OCI-LY1 (cell line): ENCODE results near the gene CEP83.

Experiments
- H2AFZ ChIP-seq: fragments of 200-600 bp; sonication (generic), shearing (Covaris generic); 2 replicates; pipeline ENCODE4 v1.6.0; 2014; ENCODE audit warnings: antibody characterized with exemption, mild to moderate bottlenecking, low read length
- H3F3A ChIP-seq: fragments of 200-600 bp; sonication (generic), shearing (Covaris generic); 2 replicates; pipeline ENCODE4 v1.6.0; 2014; ENCODE audit warnings: mild to moderate bottlenecking, antibody characterized with exemption, low read length, moderate library complexity; ENCODE audit not compliant: insufficient read depth
- H3K27ac ChIP-seq: fragments of 200-600 bp; sonication (generic); 2 replicates; pipeline ENCODE4 v1.5.1; 2014; ENCODE audit warnings: low read length, mixed run types, mild to moderate bottlenecking, low read depth; ENCODE audit not compliant: poor library complexity, severe bottlenecking
- H3K27me3 ChIP-seq: fragments of 200-600 bp; sonication (generic); 2 replicates; pipeline ENCODE4 v1.6.0; 2014; ENCODE audit warnings: antibody characterized with exemption, mild to moderate bottlenecking, low read length, moderate library complexity; ENCODE audit not compliant: insufficient read depth
- H3K36me3 ChIP-seq: fragments of 200-600 bp; sonication (generic); 2 replicates; pipeline ENCODE4 v1.6.1; 2014; ENCODE audit warnings: mild to moderate bottlenecking, antibody characterized with exemption, low read length, moderate library complexity, mixed read lengths; ENCODE audit not compliant: insufficient read depth
- H3K4me1 ChIP-seq: fragments of 200-600 bp; sonication (generic); 2 replicates; pipeline ENCODE4 v1.5.1; 2014; ENCODE audit warnings: mild to moderate bottlenecking, low read length, moderate library complexity; ENCODE audit not compliant: insufficient read depth, severe bottlenecking
- H3K4me2 ChIP-seq: fragments of 200-600 bp; sonication (generic), shearing (Covaris generic); 2 replicates; pipeline ENCODE4 v1.6.1; 2014; ENCODE audit warnings: low read length
- H3K4me3 ChIP-seq: fragments of 200-600 bp; sonication (generic); 2 replicates; pipeline ENCODE4 v1.5.1; 2014; ENCODE audit warnings: low read length, low read depth, mild to moderate bottlenecking, mixed read lengths; ENCODE audit not compliant: poor library complexity, severe bottlenecking
- H3K79me2 ChIP-seq: fragments of 200-600 bp; shearing (Covaris generic); 2 replicates; pipeline ENCODE4 v1.6.1; 2016; ENCODE audit warnings: mixed run types, low read length, mixed read lengths; ENCODE audit not compliant: insufficient read depth
- H3K9ac ChIP-seq: fragments of 200-600 bp; sonication (generic), shearing (Covaris generic); 2 replicates; pipeline ENCODE4 v1.6.1; 2014; ENCODE audit warnings: mild to moderate bottlenecking, low read length, mixed read lengths
- H3K9me2 ChIP-seq: fragments of 200-600 bp; sonication (generic), shearing (Covaris generic); 2 replicates; pipeline ENCODE4 v1.6.1; 2014; ENCODE audit warnings: low read depth, mild to moderate bottlenecking, low read length, mixed read lengths
- H3K9me3 ChIP-seq: fragments of 200-600 bp; shearing (Covaris generic); 2 replicates; pipeline ENCODE4 v1.6.1; 2014; ENCODE audit warnings: low read length, mixed read lengths
- H4K20me1 ChIP-seq: fragments of 200-600 bp; sonication (generic), shearing (Covaris generic); 2 replicates; pipeline ENCODE4 v1.6.0; 2016; ENCODE audit warnings: mild to moderate bottlenecking, low read length; ENCODE audit not compliant: insufficient read depth
- CTCF ChIP-seq: fragments of 200-600 bp; sonication (generic), shearing (Covaris generic); IDR thresholded peaks from 2 replicates; pipeline ENCODE4 v1.5.1; 2017; ENCODE audit warnings: mild to moderate bottlenecking, antibody characterized with exemption, low read length, moderate library complexity, mixed read lengths
- EZH2 ChIP-seq: fragments of 200-600 bp; sonication (generic), shearing (Covaris generic); IDR thresholded peaks from 2 replicates; pipeline ENCODE4 v1.8.0; 2017; ENCODE audit warnings: borderline replicate concordance, mixed run types, mild to moderate bottlenecking, antibody characterized with exemption, low read length, moderate library complexity, mixed read lengths

The CEP83 gene

GRCh38 chr12:94504386-94504785, 44.7 kb upstream of the CEP83 start:
- no peaks in the 10 kb centered on the region for H3K36me3 ChIP-seq
- H3K4me1 ChIP-seq, result no peaks in the 10 kb centered on the region
- H3K4me3 ChIP-seq, result no peak overlapping the region
- H3K27me3 ChIP-seq, result no peaks in the 10 kb centered on the region
- H3K9ac ChIP-seq, result no peak overlapping the region
- TF ChIP-seq EZH2, result no peak
- no peak for TF ChIP-seq CTCF
- no peaks in the 10 kb centered on the region for H3K9me3 ChIP-seq
- no peaks in the 10 kb centered on the region for H3K79me2 ChIP-seq
- H3F3A ChIP-seq, result no peaks in the 10 kb centered on the region
- H3K27ac ChIP-seq, result no peak overlapping the region
- no peak overlapping the region for H2AFZ ChIP-seq
- no peaks in the 10 kb centered on the region for H4K20me1 ChIP-seq
- no peak overlapping the region for H3K4me2 ChIP-seq
- H3K9me2 ChIP-seq, result no peaks in the 10 kb centered on the region

- H3K4me1 ChIP-seq, result no peaks in the 10 kb centered on the region
- H3K27ac ChIP-seq, result no peak overlapping the region
- H3K9me3 ChIP-seq, result no peaks in the 10 kb centered on the region
- no peaks in the 10 kb centered on the region for H3F3A ChIP-seq
- H3K4me2 ChIP-seq, result no peak overlapping the region
- H3K27me3 ChIP-seq, result no peaks in the 10 kb centered on the region
- no peaks in the 10 kb centered on the region for H3K9me2 ChIP-seq
- no peak overlapping the region for H3K4me3 ChIP-seq
- H3K9ac ChIP-seq, result no peak overlapping the region
- no peak overlapping the region for H2AFZ ChIP-seq
- no peaks in the 10 kb centered on the region for H3K36me3 ChIP-seq
- H3K79me2 ChIP-seq, result no peaks in the 10 kb centered on the region
- TF ChIP-seq EZH2 (no peak), CTCF (no peak)
- H4K20me1 ChIP-seq, result no peaks in the 10 kb centered on the region
Observed at GRCh38 chr12:94503619-94504018, 44.0 kb upstream of the CEP83 start.

- Histone ChIP-seq H3F3A (no peaks in the 10 kb centered on the region), H4K20me1 (no peaks in the 10 kb centered on the region), H3K9me2 (no peaks in the 10 kb centered on the region), H3K4me3 (no peak overlapping the region), H3K36me3 (no peaks in the 10 kb centered on the region), H2AFZ (no peak overlapping the region), H3K9me3 (peaks cover 11% of the 10 kb centered on the region; the same call in 1 of the 2 replicates), H3K4me2 (no peak overlapping the region), H3K4me1 (no peaks in the 10 kb centered on the region), H3K27me3 (no peaks in the 10 kb centered on the region), H3K27ac (no peak overlapping the region), H3K79me2 (no peaks in the 10 kb centered on the region), H3K9ac (no peak overlapping the region)
- TF ChIP-seq EZH2, result no peak
- no peak for TF ChIP-seq CTCF
Observed at GRCh38 chr12:94500831-94501567, 41.3 kb upstream of the CEP83 start.
